Neural cell (in vitro differentiated cells): ENCODE measurements around the gene OR56A3.

ENCODE experiments used
- TAF1 ChIP-seq: IDR thresholded peaks from 2 replicates; pipeline ENCODE4 v1.6.1; 2012; ENCODE audit warnings: low read depth
- TF ChIP-seq, protein P1 (sequence below): fragments of 450-650 bp; IDR thresholded peaks from 2 replicates; pipeline ENCODE4 v1.5.1; 2014; ENCODE audit warnings: antibody characterized with exemption, mild to moderate bottlenecking, moderate library complexity; ENCODE audit not compliant: poor library complexity, severe bottlenecking

DNA sequence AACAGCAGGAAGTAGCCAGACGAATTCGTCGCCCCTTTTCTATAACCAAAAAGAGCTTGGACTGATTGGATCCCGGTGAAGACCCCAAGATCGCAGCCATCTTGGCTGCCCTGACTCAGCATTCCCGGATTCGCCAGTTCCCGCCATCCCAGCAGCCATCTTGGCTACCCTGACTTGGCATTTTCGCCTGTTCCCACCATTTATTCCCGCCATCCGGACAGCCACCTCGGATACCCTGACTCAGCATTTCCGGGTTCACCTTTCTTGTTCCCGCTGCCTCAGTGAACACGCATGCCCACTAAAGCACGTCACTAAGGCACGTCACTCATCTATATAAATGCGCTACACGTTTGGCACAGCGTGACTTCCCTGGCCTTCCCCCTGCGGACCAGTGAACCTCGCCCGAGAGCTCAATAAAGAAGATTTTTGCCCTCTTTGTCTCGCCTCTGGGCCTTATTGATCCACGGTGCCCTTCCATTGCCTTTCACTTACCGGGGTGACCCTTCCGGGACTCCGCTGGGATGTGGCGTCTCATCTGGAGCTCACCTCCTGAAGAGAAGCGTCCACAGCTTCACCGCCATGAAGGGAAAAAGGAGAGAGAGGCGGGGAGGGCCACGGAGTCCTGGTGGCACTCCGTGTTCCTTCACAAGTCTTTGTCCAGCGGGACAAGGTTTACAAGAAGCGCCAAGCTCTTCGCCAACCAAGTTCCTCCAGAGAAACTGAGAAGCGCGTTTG is 4.0 kb upstream of the OR56A3 start:
- TF ChIP-seq, protein P1, sequence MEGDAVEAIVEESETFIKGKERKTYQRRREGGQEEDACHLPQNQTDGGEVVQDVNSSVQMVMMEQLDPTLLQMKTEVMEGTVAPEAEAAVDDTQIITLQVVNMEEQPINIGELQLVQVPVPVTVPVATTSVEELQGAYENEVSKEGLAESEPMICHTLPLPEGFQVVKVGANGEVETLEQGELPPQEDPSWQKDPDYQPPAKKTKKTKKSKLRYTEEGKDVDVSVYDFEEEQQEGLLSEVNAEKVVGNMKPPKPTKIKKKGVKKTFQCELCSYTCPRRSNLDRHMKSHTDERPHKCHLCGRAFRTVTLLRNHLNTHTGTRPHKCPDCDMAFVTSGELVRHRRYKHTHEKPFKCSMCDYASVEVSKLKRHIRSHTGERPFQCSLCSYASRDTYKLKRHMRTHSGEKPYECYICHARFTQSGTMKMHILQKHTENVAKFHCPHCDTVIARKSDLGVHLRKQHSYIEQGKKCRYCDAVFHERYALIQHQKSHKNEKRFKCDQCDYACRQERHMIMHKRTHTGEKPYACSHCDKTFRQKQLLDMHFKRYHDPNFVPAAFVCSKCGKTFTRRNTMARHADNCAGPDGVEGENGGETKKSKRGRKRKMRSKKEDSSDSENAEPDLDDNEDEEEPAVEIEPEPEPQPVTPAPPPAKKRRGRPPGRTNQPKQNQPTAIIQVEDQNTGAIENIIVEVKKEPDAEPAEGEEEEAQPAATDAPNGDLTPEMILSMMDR, result no peak
- TF ChIP-seq TAF1, result no peak
